GOT3 (cell line): Measurements from ENCODE around the gene TLN1.

Experiments used
- DNase-seq: peaks from one replicate; lab custom pipeline; 2025; ENCODE audit warnings: mixed read lengths; lab: John Stamatoyannopoulos, UW

Gene TLN1

GRCh38 chr9:35729700-35730485 is 2.1 kb downstream of the TLN1 start:
- DNase-seq, result no peak

- no peak for DNase-seq
Measured at GRCh38 chr9:35729101-35729500, 2.9 kb downstream of the TLN1 start.

GRCh38 chr9:35728041-35728971 is 3.7 kb downstream of the TLN1 start:
- DNase-seq, result no peak

- DNase-seq, result no peak
Measured at GRCh38 chr9:35727676-35728040, 4.3 kb downstream of the TLN1 start.

- DNase-seq, result no peak
Measured at GRCh38 chr9:35726931-35727330, 5.1 kb downstream of the TLN1 start.

GRCh38 chr9:35725362-35725761 is 6.6 kb downstream of the TLN1 start:
- DNase-seq, result no peak

GRCh38 chr9:35723908-35724307 is 8.1 kb downstream of the TLN1 start:
- DNase-seq, result no peak

- DNase-seq, result no peak
Measured at GRCh38 chr9:35723426-35723825, 8.6 kb downstream of the TLN1 start.

GRCh38 chr9:35719546-35719945 is 12.4 kb downstream of the TLN1 start:
- no peak for DNase-seq

GRCh38 chr9:35718721-35719511 is 13.1 kb downstream of the TLN1 start:
- no peak for DNase-seq

GRCh38 chr9:35717132-35717870 is 14.7 kb downstream of the TLN1 start:
- DNase-seq, result no peak

- DNase-seq, result no peak
Measured at GRCh38 chr9:35716230-35716629, 15.8 kb downstream of the TLN1 start.

GRCh38 chr9:35714579-35715252 is 17.3 kb downstream of the TLN1 start:
- no peak for DNase-seq

GRCh38 chr9:35714123-35714522 is 17.9 kb downstream of the TLN1 start:
- no peak for DNase-seq

- no peak for DNase-seq
Measured at GRCh38 chr9:35713578-35713977, 18.4 kb downstream of the TLN1 start.

GRCh38 chr9:35712762-35713400 is 19.1 kb downstream of the TLN1 start:
- no peak for DNase-seq

- no peak for DNase-seq
Measured at GRCh38 chr9:35711501-35712428, 20.2 kb downstream of the TLN1 start.

GRCh38 chr9:35710818-35711500 is 21.0 kb downstream of the TLN1 start:
- DNase-seq, result no peak

GRCh38 chr9:35708146-35708545 is 23.8 kb downstream of the TLN1 start:
- DNase-seq, result no peak
